OCI-LY7 (cell line): ENCODE data around the gene GNAO1. TPM values are rescaled to one million over a fixed set of nuclear protein-coding genes. Genes with fewer than 3 reads are reported as not detected.

Experiments
- BruUV-seq: library from RNA; stranded (reverse); fragments of 400-500 nt; replicated peaks from 2 replicates; lab custom pipeline; 2021; lab: Mats Ljungman, UMichigan
- CTCF ChIA-PET: fragments of 300-600 bp; sonication (Branson Sonifier 250); formaldehyde crosslinking; loops from one replicate; lab custom pipeline; 2022; ENCODE audit warnings: antibody characterized with exemption; ENCODE audit not compliant: unreplicated experiment; lab: Charles Lee
- POLR2A ChIA-PET: fragments of 300-600 bp; sonication (Branson Sonifier 250); formaldehyde crosslinking; loops from one replicate; lab custom pipeline; 2022; ENCODE audit warnings: antibody characterized with exemption; lab: Charles Lee
- DNase-seq: peaks from one replicate; pipeline ENCODE4 v3.0.0-alpha.2; 2015; ENCODE audit warnings: low spot score
- H2AFZ ChIP-seq: fragments of 200-600 bp; sonication (generic), shearing (Covaris generic); 2 replicates; pipeline ENCODE4 v1.6.1; 2014; ENCODE audit warnings: mild to moderate bottlenecking, antibody characterized with exemption, low read length, moderate library complexity
- H3K27ac ChIP-seq: fragments of 200-600 bp; sonication (generic); 2 replicates; pipeline ENCODE4 v1.5.1; 2014; ENCODE audit warnings: mixed run types, low read depth, mild to moderate bottlenecking, moderate library complexity, low read length, inconsistent platforms; ENCODE audit not compliant: poor library complexity, severe bottlenecking
- H3K36me3 ChIP-seq: fragments of 200-600 bp; sonication (generic); 2 replicates; pipeline ENCODE4 v1.6.1; 2014; ENCODE audit warnings: mild to moderate bottlenecking, antibody characterized with exemption, low read length, moderate library complexity, mixed read lengths; ENCODE audit not compliant: insufficient read depth
- H3K4me1 ChIP-seq: fragments of 200-600 bp; sonication (generic); 2 replicates; pipeline ENCODE4 v1.5.1; 2014; ENCODE audit warnings: mild to moderate bottlenecking, low read length; ENCODE audit not compliant: insufficient read depth, poor library complexity, severe bottlenecking
- H3K4me2 ChIP-seq: fragments of 200-600 bp; sonication (generic); 2 replicates; pipeline ENCODE4 v1.6.1; 2014; ENCODE audit warnings: mild to moderate bottlenecking, low read length
- H3K4me3 ChIP-seq: fragments of 200-600 bp; sonication (generic); 2 replicates; pipeline ENCODE4 v1.5.1; 2014; ENCODE audit warnings: mild to moderate bottlenecking, low read depth, low read length; ENCODE audit not compliant: poor library complexity, severe bottlenecking
- H3K79me2 ChIP-seq: fragments of 200-600 bp; sonication (generic); 2 replicates; pipeline ENCODE4 v1.6.1; 2016; ENCODE audit warnings: low read depth, mild to moderate bottlenecking, low read length, moderate library complexity, mixed read lengths; ENCODE audit not compliant: insufficient read depth
- H3K9me2 ChIP-seq: fragments of 200-600 bp; sonication (generic); 2 replicates; pipeline ENCODE4 v1.6.1; 2016; ENCODE audit warnings: mild to moderate bottlenecking, low read length, mixed read lengths; ENCODE audit not compliant: insufficient read depth
- H3K9me3 ChIP-seq: fragments of 200-600 bp; sonication (generic); 2 replicates; pipeline ENCODE4 v1.6.1; 2014; ENCODE audit warnings: mild to moderate bottlenecking, mixed run types, low read length, mixed read lengths
- H4K20me1 ChIP-seq: fragments of 200-600 bp; sonication (generic); 2 replicates; pipeline ENCODE4 v1.6.1; 2014; ENCODE audit warnings: mild to moderate bottlenecking, antibody characterized with exemption, low read length, moderate library complexity, mixed read lengths; ENCODE audit not compliant: insufficient read depth
- EZH2phosphoT487 ChIP-seq: fragments of 200-600 bp; sonication (generic); IDR thresholded peaks from 2 replicates; pipeline ENCODE4 v1.6.1; 2018; ENCODE audit warnings: low read depth, borderline replicate concordance, mild to moderate bottlenecking, mixed run types, antibody characterized with exemption, low read length, moderate library complexity, mixed read lengths
- intact Hi-C: fragments of 100-400 bp; cut with micrococcal nuclease; formaldehyde crosslinking; loops from one replicate; pipeline ENCODE4 v1.10.0; 2022; ENCODE audit not compliant: unreplicated experiment
- total RNA-seq, 2 experiments: library from RNA; depleted of rRNA in 1 of 2; stranded (reverse); fragments of >200 nt in 1 of 2; shearing (Covaris generic) in 1 of 2; gene quantifications; 2 replicates each; pipeline ENCODE4 v1.2.3, GENCODE V29; 2014 to 2022
- TF ChIP-seq, protein P1 (sequence below): fragments of 200-600 bp; sonication (generic); conservative IDR thresholded peaks from 2 replicates; pipeline ENCODE4 v1.5.1; 2014; ENCODE audit warnings: mild to moderate bottlenecking, antibody characterized with exemption, low read length, moderate library complexity, mixed read lengths

Gene GNAO1
- total RNA-seq, 2 experiments from 2014 or later: not detected

DNA sequence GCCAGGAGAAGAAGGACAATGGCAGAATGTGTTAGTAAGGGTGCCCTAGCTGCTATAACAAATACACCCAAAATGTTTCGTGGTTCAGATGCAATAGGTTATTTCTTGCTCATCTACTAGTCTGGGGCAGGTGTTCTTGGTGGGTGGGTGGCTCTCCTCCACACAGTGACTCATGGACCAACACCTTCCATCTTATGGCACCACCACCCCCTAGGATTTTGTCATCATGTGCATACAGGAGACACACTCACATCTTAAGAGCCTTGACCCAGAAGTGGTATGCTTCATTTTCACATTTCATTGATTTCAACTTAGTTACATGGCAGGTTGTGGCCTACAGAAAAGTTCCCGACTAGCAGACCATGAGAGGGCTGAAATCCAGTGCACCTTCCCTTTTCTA lies 119.4 kb downstream of the GNAO1 start:
- BruUV-seq: no TSS peak
- Histone ChIP-seq H3K9me3 (no peaks in the 10 kb centered on the region), H4K20me1 (no peaks in the 10 kb centered on the region), H3K9me2 (no peaks in the 10 kb centered on the region), H2AFZ (no peak overlapping the region), H3K4me1 (no peaks in the 10 kb centered on the region), H3K4me3 (no peak overlapping the region), H3K27ac (no peak overlapping the region), H3K36me3 (no peaks in the 10 kb centered on the region), H3K4me2 (no peak overlapping the region), H3K79me2 (no peaks in the 10 kb centered on the region)
- POLR2A ChIA-PET: no interaction called here
- no peak for DNase-seq
- intact Hi-C loops: no loop called here
- CTCF ChIA-PET: interaction anchor here (1.0 kb wide), 1 partner anchor 391 kb away, joined by 3 read pairs; no protein-coding TSS in a partner anchor
- TF ChIP-seq, protein P1, sequence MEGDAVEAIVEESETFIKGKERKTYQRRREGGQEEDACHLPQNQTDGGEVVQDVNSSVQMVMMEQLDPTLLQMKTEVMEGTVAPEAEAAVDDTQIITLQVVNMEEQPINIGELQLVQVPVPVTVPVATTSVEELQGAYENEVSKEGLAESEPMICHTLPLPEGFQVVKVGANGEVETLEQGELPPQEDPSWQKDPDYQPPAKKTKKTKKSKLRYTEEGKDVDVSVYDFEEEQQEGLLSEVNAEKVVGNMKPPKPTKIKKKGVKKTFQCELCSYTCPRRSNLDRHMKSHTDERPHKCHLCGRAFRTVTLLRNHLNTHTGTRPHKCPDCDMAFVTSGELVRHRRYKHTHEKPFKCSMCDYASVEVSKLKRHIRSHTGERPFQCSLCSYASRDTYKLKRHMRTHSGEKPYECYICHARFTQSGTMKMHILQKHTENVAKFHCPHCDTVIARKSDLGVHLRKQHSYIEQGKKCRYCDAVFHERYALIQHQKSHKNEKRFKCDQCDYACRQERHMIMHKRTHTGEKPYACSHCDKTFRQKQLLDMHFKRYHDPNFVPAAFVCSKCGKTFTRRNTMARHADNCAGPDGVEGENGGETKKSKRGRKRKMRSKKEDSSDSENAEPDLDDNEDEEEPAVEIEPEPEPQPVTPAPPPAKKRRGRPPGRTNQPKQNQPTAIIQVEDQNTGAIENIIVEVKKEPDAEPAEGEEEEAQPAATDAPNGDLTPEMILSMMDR: no peak
- TF ChIP-seq EZH2phosphoT487: no peak

DNA sequence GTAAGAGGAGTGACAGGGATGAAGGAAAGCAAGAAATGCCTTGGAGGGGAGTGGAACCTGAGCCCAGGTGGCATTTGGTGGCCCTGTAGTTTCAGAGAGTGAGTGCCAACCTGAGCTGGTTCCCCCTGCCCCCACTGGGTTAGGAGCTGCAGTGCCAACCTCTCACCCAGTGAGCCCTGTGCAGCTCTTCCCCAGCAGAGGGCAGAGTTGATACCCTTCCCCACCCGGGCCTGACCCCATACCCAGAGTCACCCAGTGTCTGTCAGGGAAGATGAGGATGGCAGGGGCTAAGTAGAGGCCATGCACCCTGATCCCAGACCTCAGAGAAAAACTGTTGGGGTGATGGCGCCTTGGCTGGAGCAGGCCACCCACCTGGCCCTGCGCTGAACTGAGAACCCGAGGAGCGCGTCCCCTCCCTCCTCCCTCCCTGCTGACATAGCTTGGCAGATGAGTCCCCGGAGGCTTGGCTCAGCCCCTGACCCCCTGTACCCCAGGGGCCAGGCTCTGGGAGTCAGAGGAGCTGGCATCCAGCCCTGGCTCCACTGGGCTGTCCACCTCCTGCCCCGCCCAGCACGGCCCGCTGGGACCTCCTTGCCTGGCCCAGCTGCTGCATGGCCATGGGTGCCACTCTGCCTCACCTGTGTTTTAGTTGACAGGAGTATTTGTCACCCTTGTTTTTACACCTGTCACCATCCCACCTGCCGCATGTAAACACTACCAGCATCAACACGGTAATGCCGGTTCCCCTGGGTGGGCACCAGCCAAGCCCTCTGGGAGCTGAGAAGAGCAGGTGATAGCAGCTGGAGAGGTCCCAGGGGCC lies 120.1 kb downstream of the GNAO1 start:
- no peaks in the 10 kb centered on the region for H4K20me1 ChIP-seq
- no peak overlapping the region for H3K4me2 ChIP-seq
- peak; percentile 7 for DNase-seq
- no TSS peak for BruUV-seq
- no peak overlapping the region for H3K4me3 ChIP-seq
- H3K36me3 ChIP-seq: no peaks in the 10 kb centered on the region
- TF ChIP-seq, protein P1: peak; percentile 61
- no peak for TF ChIP-seq EZH2phosphoT487
- H3K4me1 ChIP-seq: no peaks in the 10 kb centered on the region
- H3K9me3 ChIP-seq: no peaks in the 10 kb centered on the region
- H3K79me2 ChIP-seq: no peaks in the 10 kb centered on the region
- CTCF ChIA-PET: interaction anchor here (1.0 kb wide), 1 partner anchor 390 kb away, joined by 3 read pairs; no protein-coding TSS in a partner anchor
- H2AFZ ChIP-seq: no peak overlapping the region
- H3K27ac ChIP-seq: no peak overlapping the region
- H3K9me2 ChIP-seq: no peaks in the 10 kb centered on the region
- POLR2A ChIA-PET: no interaction called here
- intact Hi-C loops: no loop called here

DNA sequence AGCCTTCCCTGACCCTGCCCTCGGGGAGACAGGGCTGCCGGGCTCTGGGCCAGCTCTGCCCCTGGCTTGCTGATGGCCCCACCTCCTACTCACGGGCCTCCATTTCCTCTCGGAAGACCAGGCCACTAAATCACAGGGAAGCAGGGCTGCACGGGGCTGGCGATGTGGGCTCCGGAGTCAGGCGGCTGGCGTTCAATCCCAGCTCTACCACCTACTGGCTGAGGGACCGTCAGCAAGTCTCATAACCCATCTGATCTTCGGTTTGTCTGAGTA lies 120.7 kb downstream of the GNAO1 start:
- Histone ChIP-seq H3K4me3 (no peak overlapping the region), H3K79me2 (no peaks in the 10 kb centered on the region), H3K4me1 (no peaks in the 10 kb centered on the region), H2AFZ (no peak overlapping the region), H3K36me3 (no peaks in the 10 kb centered on the region), H3K27ac (no peak overlapping the region), H3K4me2 (no peak overlapping the region), H3K9me2 (no peaks in the 10 kb centered on the region), H4K20me1 (no peaks in the 10 kb centered on the region), H3K9me3 (no peaks in the 10 kb centered on the region)
- POLR2A ChIA-PET: no interaction called here
- no peak for TF ChIP-seq EZH2phosphoT487
- TF ChIP-seq, protein P1: no peak
- DNase-seq: no peak
- CTCF ChIA-PET: no interaction called here
- intact Hi-C loops: no loop called here
- no TSS peak for BruUV-seq
